HG03558 (cell line): ENCODE data around the gene AGBL4.
"Not testable (repeated sequence)": the region's sequence is repeated elsewhere in the genome, so short reads cannot be mapped to it uniquely, and the experiment has no call there.

Experiments used
- ATAC-seq: cut with Tn5 transposase; IDR thresholded peaks from one replicate; pipeline ENCODE4 v1.9.1; 2021; ENCODE audit warnings: moderate number of reproducible peaks; ENCODE audit not compliant: unreplicated experiment; ENCODE audit errors: extremely low read depth

The AGBL4 gene

GRCh38 chr1:50023292-50024159 is at the start of gene AGBL4:
Gene AGBL4, minus strand, starts transcription at chr1:50023954.
- no peak for ATAC-seq

- ATAC-seq, result no peak
Measured at GRCh38 chr1:50066806-50067205, 43.1 kb upstream of the AGBL4 start.

GRCh38 chr1:50060279-50060678 is 36.5 kb upstream of the AGBL4 start:
- no peak for ATAC-seq

- no peak for ATAC-seq
Measured at GRCh38 chr1:50048791-50049190, 25.0 kb upstream of the AGBL4 start.

GRCh38 chr1:50047916-50048694 is 24.4 kb upstream of the AGBL4 start:
- ATAC-seq, result no peak

GRCh38 chr1:50038237-50038809 is 14.6 kb upstream of the AGBL4 start:
- ATAC-seq, result no peak

GRCh38 chr1:50027794-50028193 is 4.0 kb upstream of the AGBL4 start:
- no peak for ATAC-seq

- ATAC-seq, result no peak
Measured at GRCh38 chr1:49995734-49996133, 28.0 kb downstream of the AGBL4 start.

- ATAC-seq, result no peak
Measured at GRCh38 chr1:49971088-49971487, 52.7 kb downstream of the AGBL4 start.

- no peak for ATAC-seq
Measured at GRCh38 chr1:49951385-49951784, 72.4 kb downstream of the AGBL4 start.

- ATAC-seq, result not testable (repeated sequence)
Measured at GRCh38 chr1:49915301-49915700, 108.5 kb downstream of the AGBL4 start.

GRCh38 chr1:49906365-49906764 is 117.4 kb downstream of the AGBL4 start:
- no peak for ATAC-seq

- no peak for ATAC-seq
Measured at GRCh38 chr1:49864581-49864980, 159.2 kb downstream of the AGBL4 start.

- ATAC-seq, result no peak
Measured at GRCh38 chr1:49854741-49855140, 169.0 kb downstream of the AGBL4 start.

- no peak for ATAC-seq
Measured at GRCh38 chr1:49842596-49842995, 181.2 kb downstream of the AGBL4 start.

GRCh38 chr1:49841767-49842166 is 182.0 kb downstream of the AGBL4 start:
- ATAC-seq, result no peak

GRCh38 chr1:49824261-49824660 is 199.5 kb downstream of the AGBL4 start:
- ATAC-seq, result no peak

GRCh38 chr1:49817681-49818080 is 206.1 kb downstream of the AGBL4 start:
- no peak for ATAC-seq

- not testable (repeated sequence) for ATAC-seq
Measured at GRCh38 chr1:49787013-49787412, 236.7 kb downstream of the AGBL4 start.

- no peak for ATAC-seq
Measured at GRCh38 chr1:49765034-49765433, 258.7 kb downstream of the AGBL4 start.

GRCh38 chr1:49738118-49738517 is 285.6 kb downstream of the AGBL4 start:
- ATAC-seq, result not testable (repeated sequence)
